H54 (cell line): ENCODE results near the gene VCL.

Experiments
- DNase-seq: peaks from one replicate; pipeline ENCODE4 v3.0.0; 2011; ENCODE audit warnings: low spot score, mixed read lengths; ENCODE audit not compliant: insufficient read length
- FAIRE-seq: peaks from 3 replicates; lab custom pipeline; 2011; peaks lifted over from hg19 to GRCh38; lab: Jason Lieb, UNC
- POLR2A ChIP-seq: IDR thresholded peaks from 2 replicates; pipeline ENCODE4 v1.6.1; 2011; ENCODE audit warnings: low read depth, mild to moderate bottlenecking, low read length

Gene VCL

GRCh38 chr10:73965890-73966768 is 31.8 kb upstream of the VCL start:
- peak; percentile 83 for DNase-seq
- TF ChIP-seq POLR2A = no peak
- peak; percentile 96 for FAIRE-seq

GRCh38 chr10:73967022-73967429 is 30.9 kb upstream of the VCL start:
- no peak for FAIRE-seq
- TF ChIP-seq POLR2A = no peak
- no peak for DNase-seq

GRCh38 chr10:73967544-73967943 is 30.4 kb upstream of the VCL start:
- no peak for TF ChIP-seq POLR2A
- no peak for DNase-seq
- FAIRE-seq = no peak

- TF ChIP-seq POLR2A = no peak
- FAIRE-seq = no peak
- no peak for DNase-seq
Measured at GRCh38 chr10:73968098-73968521, 29.8 kb upstream of the VCL start.

- no peak for DNase-seq
- no peak for FAIRE-seq
- no peak for TF ChIP-seq POLR2A
Measured at GRCh38 chr10:73969224-73969841, 28.6 kb upstream of the VCL start.

- no peak for TF ChIP-seq POLR2A
- DNase-seq = no peak
- FAIRE-seq = no peak
Measured at GRCh38 chr10:73970845-73971244, 27.1 kb upstream of the VCL start.

GRCh38 chr10:73971636-73972354 is 26.1 kb upstream of the VCL start:
- TF ChIP-seq POLR2A = no peak
- FAIRE-seq (no peak), DNase-seq (no peak)

- DNase-seq (no peak), FAIRE-seq (no peak)
- no peak for TF ChIP-seq POLR2A
Measured at GRCh38 chr10:73973427-73973826, 24.5 kb upstream of the VCL start.

GRCh38 chr10:73974309-73974946 is 23.5 kb upstream of the VCL start:
- DNase-seq (no peak), FAIRE-seq (peak; percentile 70)
- TF ChIP-seq POLR2A = no peak

- no peak for TF ChIP-seq POLR2A
- FAIRE-seq (no peak), DNase-seq (no peak)
Measured at GRCh38 chr10:73975388-73975787, 22.5 kb upstream of the VCL start.

- no peak for DNase-seq
- FAIRE-seq = peak; percentile 70
- no peak for TF ChIP-seq POLR2A
Measured at GRCh38 chr10:73979141-73979808, 18.6 kb upstream of the VCL start.

GRCh38 chr10:73979809-73980433 is 18.0 kb upstream of the VCL start:
- DNase-seq (no peak), FAIRE-seq (peak; percentile 38)
- TF ChIP-seq POLR2A = no peak

GRCh38 chr10:73981812-73982211 is 16.1 kb upstream of the VCL start:
- peak; percentile 43 for FAIRE-seq
- no peak for TF ChIP-seq POLR2A
- no peak for DNase-seq
